Upper lobe of left lung (tissue), 4 donors: Measurements from ENCODE around the gene PLS1.

Experiments used
- CTCF ChIP-seq, 6 experiments: fragments of 450-650 bp in 4 of 6; fragments of 200-600 bp in 2 of 6; sonication (generic) in 2 of 6; IDR thresholded peaks; one replicate each; pipeline ENCODE4 v1.5.1; 2016 to 2019; ENCODE audit warnings: antibody characterized with exemption in 6 of 6
- EP300 ChIP-seq, 4 donors: sonication (generic); formaldehyde crosslinking; IDR thresholded peaks; one replicate each; pipeline ENCODE4 v1.5.1; 2017; ENCODE audit warnings: antibody characterized with exemption in 4 of 4, control low read depth in 2 of 4
- POLR2A ChIP-seq, 4 donors: fragments of 450-650 bp; IDR thresholded peaks; one replicate each; pipeline ENCODE4 v1.5.1; 2016 to 2017; ENCODE audit warnings: antibody characterized with exemption in 4 of 4, mild to moderate bottlenecking in 2 of 4
- POLR2AphosphoS5 ChIP-seq, 2 donors: sonication (generic); formaldehyde crosslinking; IDR thresholded peaks; one replicate each; pipeline ENCODE4 v1.5.1; 2017; ENCODE audit warnings: antibody characterized with exemption in 2 of 2

DNA sequence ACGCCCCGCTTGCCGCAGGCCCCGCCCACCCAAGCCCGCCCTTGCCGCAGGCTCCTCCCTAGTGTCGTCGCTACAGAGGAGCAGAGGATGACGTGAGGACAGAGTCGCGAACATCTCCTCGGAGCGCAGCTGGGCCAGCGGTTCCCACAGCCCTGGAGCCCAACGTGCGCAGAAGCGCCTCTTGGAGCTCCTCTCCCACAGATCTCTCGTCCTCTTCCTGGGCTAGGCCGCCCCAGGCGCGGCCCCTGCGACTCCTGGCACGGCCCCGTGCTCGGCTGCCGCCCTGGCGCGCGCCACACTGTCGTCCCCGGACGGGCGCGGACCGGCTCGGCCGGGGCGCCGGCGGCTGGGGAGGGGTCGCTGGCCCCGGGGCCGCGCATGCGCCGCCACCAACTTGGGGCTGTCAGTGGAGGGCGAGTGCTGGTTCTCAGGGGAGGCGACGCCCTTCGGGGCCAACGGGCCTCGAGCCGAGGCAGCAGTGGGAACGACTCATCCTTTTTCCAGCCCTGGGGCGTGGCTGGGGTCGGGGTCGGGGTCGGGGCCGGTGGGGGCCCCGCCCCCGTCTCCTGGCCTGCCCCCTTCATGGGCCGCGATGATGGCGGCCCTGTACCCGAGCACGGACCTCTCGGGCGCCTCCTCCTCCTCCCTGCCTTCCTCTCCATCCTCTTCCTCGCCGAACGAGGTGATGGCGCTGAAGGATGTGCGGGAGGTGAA lies 127.9 kb downstream of the PLS1 start, which contains the start of gene TRPC1:
- TF ChIP-seq POLR2AphosphoS5 (IDR thresholded peaks at IDR 0.05) (peak; percentile 82 to 93), CTCF (IDR thresholded peaks at IDR 0.05) (peak in 1 of 6 experiments; percentile 5), EP300 (IDR thresholded peaks at IDR 0.05) (peak in 1 of 4 donors; percentile 54), POLR2A (IDR thresholded peaks at IDR 0.05) (peak in 3 of 4 donors; percentile 66 to 73 (median 69))
